CD4-positive, alpha-beta T cell treated with Interleukin-10 for 1 hour (primary cell): ENCODE data around the gene ETNK2.
"Not testable (repeated sequence)": the region's sequence is repeated elsewhere in the genome, so short reads cannot be mapped to it uniquely, and the experiment has no call there.

Experiments used
- DNase-seq: peaks from one replicate; pipeline ENCODE4 v3.0.0-alpha.2; 2020

ETNK2 gene

GRCh38 chr1:204094313-204094729 is 57.5 kb downstream of the ETNK2 start:
- DNase-seq: no peak

- DNase-seq: no peak
Measured at GRCh38 chr1:204093781-204094180, 58.1 kb downstream of the ETNK2 start.

GRCh38 chr1:204093421-204093717 is 58.5 kb downstream of the ETNK2 start:
- DNase-seq: no peak

GRCh38 chr1:204092632-204093420 is 59.0 kb downstream of the ETNK2 start:
- no peak for DNase-seq

- no peak for DNase-seq
Measured at GRCh38 chr1:204091787-204092312, 60.0 kb downstream of the ETNK2 start.

- DNase-seq: no peak
Measured at GRCh38 chr1:204091066-204091465, 60.8 kb downstream of the ETNK2 start.

- DNase-seq: not testable (repeated sequence)
Measured at GRCh38 chr1:204090132-204090531, 61.7 kb downstream of the ETNK2 start.

GRCh38 chr1:204089044-204089751 is 62.6 kb downstream of the ETNK2 start:
- DNase-seq: no peak

GRCh38 chr1:204088596-204088995 is 63.2 kb downstream of the ETNK2 start:
- no peak for DNase-seq

- no peak for DNase-seq
Measured at GRCh38 chr1:204087893-204088528, 63.8 kb downstream of the ETNK2 start.

- DNase-seq: no peak
Measured at GRCh38 chr1:204087181-204087892, 64.5 kb downstream of the ETNK2 start.

- DNase-seq: no peak
Measured at GRCh38 chr1:204085876-204086275, 66.0 kb downstream of the ETNK2 start.

- no peak for DNase-seq
Measured at GRCh38 chr1:204084247-204084772, 67.5 kb downstream of the ETNK2 start.

GRCh38 chr1:204083491-204083890 is 68.4 kb downstream of the ETNK2 start:
- DNase-seq: no peak

- DNase-seq: no peak
Measured at GRCh38 chr1:204081791-204082513, 69.9 kb downstream of the ETNK2 start.

GRCh38 chr1:204081164-204081790 is 70.6 kb downstream of the ETNK2 start:
- DNase-seq: no peak
